Activated T-cell treated with anti-CD3 and anti-CD28 coated beads for 48 hours (primary cell): Measurements from ENCODE around the gene CACNG3.

Source experiments
- DNase-seq: peaks from one replicate; pipeline ENCODE4 v3.0.0-alpha.2; 2020; ENCODE audit warnings: low read depth

CACNG3 gene

GRCh38 chr16:24396350-24397271 is 140.5 kb downstream of the CACNG3 start:
- no peak for DNase-seq

- no peak for DNase-seq
Observed at GRCh38 chr16:24409045-24409444, 152.9 kb downstream of the CACNG3 start.
